Memory B cell (primary cell): ENCODE results near the gene PUS10.
"Not testable (repeated sequence)": the region's sequence is repeated elsewhere in the genome, so short reads cannot be mapped to it uniquely, and the experiment has no call there.

Experiments
- ATAC-seq: fragments of 150-1000 bp; cut with Tn5 transposase; 2 replicates; pipeline ENCODE4 v1.10.0; 2021; ENCODE audit warnings: low read depth, mild to moderate bottlenecking, moderate library complexity
- DNase-seq, 2 donors: peaks; one replicate each; pipeline ENCODE4 v3.0.0; 2022; ENCODE audit warnings: low spot score in 2 of 2
- H3K27ac Mint-ChIP-seq: one replicate; pipeline ENCODE4 v1.8.0; 2022; ENCODE audit warnings: mild to moderate bottlenecking, moderate library complexity, mixed read lengths
- H3K27me3 Mint-ChIP-seq: one replicate; pipeline ENCODE4 v1.8.0; 2022; ENCODE audit warnings: mixed read lengths
- H3K36me3 Mint-ChIP-seq: one replicate; pipeline ENCODE4 v1.8.0; 2022; ENCODE audit warnings: mild to moderate bottlenecking, mixed read lengths
- H3K4me1 Mint-ChIP-seq: one replicate; pipeline ENCODE4 v1.8.0; 2022; ENCODE audit warnings: mixed read lengths
- H3K4me3 Mint-ChIP-seq: one replicate; pipeline ENCODE4 v1.8.0; 2022; ENCODE audit warnings: mild to moderate bottlenecking, moderate library complexity, mixed read lengths
- H3K9me3 Mint-ChIP-seq: one replicate; pipeline ENCODE4 v1.8.0; 2022; ENCODE audit warnings: mixed read lengths

PUS10 gene, protein sequence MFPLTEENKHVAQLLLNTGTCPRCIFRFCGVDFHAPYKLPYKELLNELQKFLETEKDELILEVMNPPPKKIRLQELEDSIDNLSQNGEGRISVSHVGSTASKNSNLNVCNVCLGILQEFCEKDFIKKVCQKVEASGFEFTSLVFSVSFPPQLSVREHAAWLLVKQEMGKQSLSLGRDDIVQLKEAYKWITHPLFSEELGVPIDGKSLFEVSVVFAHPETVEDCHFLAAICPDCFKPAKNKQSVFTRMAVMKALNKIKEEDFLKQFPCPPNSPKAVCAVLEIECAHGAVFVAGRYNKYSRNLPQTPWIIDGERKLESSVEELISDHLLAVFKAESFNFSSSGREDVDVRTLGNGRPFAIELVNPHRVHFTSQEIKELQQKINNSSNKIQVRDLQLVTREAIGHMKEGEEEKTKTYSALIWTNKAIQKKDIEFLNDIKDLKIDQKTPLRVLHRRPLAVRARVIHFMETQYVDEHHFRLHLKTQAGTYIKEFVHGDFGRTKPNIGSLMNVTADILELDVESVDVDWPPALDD

DNA sequence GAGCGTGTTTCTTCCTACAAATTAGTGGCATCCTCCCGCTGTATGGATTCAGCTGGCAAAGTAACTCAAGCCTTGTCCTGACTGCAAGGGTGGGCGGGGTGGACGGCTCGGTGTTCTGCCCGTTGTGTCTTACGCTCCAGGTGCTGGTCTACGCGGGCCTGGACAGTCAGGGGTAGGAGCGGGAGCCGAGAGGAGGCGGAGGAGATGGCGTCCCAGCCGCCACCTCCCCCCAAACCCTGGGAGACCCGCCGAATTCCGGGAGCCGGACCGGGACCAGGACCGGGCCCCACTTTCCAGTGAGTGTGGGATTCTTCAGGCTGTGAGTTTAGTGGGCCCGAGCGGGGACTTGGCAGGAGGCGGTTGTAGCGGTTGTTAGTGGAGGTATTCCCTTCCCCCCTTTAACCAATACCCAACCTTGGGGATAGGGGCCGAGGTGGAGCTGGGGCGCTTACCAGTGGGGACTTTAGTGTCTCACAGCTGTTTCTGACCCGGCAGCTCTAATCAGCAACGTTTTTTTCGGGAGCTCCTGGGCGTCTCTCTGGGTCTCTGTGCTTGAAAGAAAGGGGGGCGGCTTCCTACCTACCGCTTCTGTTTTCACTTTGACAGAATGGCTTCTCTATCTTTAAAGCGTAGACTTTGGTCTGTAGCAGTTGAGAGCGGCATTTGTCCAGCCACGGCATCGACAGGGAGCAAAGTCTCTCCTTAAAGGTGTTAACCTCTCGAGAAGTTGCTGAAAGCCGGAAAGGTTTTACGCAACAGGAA lies at the start of gene PUS10, which contains the start of gene PEX13:
Gene PUS10 (minus strand): TSS at position 700 of the 762 bp plus-strand sequence. CDS start 6,365 bp downstream, outside the sequence.
Gene PEX13 (plus strand): TSS at position 165 of the 762 bp plus-strand sequence. CDS start 40 bp downstream, at position 205.
- Mint-ChIP-seq H3K9me3 (no peaks in the 10 kb centered on the region), H3K4me3 (peak within 1 kb of the TSS; percentile 100), H3K27me3 (no peaks in the 10 kb centered on the region), H3K27ac (peak within 1 kb of the TSS; percentile 93), H3K4me1 (peaks cover 10% of the 10 kb centered on the region), H3K36me3 (peaks cover 5% of the 10 kb centered on the region)
- DNase-seq (peak; percentile 18 to 64), ATAC-seq (peak; percentile 83)

DNA sequence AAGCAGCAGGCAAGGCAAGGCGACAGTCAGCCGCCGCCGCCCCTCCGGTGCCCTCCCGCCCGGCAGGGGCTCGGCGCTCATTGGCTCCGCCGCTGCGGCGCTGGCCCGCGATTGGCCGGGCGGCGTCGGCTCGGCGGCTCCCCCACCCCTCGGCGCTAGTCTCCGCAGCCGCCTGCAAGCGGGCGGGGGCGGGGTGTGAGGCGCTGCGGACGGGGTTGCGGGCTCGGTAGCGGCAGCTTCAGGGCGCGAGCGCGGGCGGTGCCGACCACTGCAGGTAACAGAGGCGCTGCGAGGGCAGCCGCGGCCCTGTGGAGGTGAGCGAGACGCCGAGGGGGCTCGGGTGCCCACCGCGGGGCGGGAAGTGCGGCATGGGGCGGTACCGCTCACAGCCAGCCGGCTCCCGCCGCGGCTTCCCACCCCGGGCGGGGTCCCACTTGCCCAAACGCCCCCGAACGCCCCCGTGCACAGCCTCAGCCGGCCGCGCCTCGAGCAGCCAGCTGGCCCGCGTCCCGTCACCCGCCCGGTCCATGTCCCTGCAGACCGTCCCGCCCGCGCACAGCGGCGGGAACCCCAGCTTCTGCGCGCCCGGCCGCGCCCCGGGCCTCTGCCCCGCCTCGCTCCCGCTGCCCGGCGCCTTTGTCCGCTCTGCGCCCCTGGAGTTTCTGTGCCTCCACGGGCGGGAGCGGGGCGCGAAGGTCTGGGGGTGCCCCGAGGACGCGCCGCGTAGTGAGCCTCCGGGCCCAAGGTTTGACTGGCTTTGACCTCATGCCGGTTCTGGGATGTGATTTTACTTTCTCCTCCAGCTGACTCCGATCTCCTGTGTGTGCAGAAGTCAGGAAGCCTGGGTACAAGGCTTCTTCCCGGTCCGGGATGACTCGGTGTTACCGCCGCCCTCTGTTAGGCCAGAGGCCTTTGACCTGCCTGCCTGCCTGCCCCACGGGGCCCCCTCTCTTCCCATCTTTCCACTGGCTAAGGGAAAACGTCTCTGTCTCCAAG lies 48.0 kb upstream of the PUS10 start, which contains the start of gene SANBR:
Gene SANBR (plus strand): TSS at position 158 of the 996 bp plus-strand sequence. CDS start 4,480 bp downstream, outside the sequence.
- Mint-ChIP-seq H3K4me3 (peak within 1 kb of the TSS; percentile 98), H3K9me3 (no peaks in the 10 kb centered on the region), H3K27ac (peak within 1 kb of the TSS; percentile 77), H3K4me1 (peaks cover 6% of the 10 kb centered on the region), H3K36me3 (no peaks in the 10 kb centered on the region), H3K27me3 (no peaks in the 10 kb centered on the region)
- ATAC-seq = peak; percentile 97
- peak; percentile 75 to 78 for DNase-seq

DNA sequence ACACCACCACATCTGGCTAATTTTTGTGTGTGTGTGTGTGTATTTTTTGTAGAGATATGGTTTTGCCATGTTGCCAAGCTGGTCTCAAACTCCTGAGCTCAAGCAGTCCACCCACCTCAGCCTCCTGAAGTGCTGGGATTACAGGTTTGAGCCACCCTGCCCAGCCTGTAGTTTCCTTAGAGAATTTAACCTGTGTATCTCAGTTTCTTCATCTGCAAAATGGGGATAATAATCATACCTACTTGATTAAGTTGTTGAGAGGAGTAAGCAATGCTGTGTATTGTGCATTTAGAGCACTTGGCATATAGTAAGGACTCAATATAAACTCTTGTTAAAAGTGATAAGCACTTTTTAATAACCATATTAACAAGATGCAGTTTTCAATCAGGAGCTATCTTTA lies 41.3 kb upstream of the PUS10 start:
- peaks cover 5% of the 10 kb centered on the region for H3K36me3 Mint-ChIP-seq
- H3K27ac Mint-ChIP-seq = no peak overlapping the region
- no peak for ATAC-seq
- peaks cover 2% of the 10 kb centered on the region for H3K4me1 Mint-ChIP-seq
- H3K4me3 Mint-ChIP-seq = no peak overlapping the region
- no peaks in the 10 kb centered on the region for H3K9me3 Mint-ChIP-seq
- no peaks in the 10 kb centered on the region for H3K27me3 Mint-ChIP-seq
- no peak for DNase-seq

DNA sequence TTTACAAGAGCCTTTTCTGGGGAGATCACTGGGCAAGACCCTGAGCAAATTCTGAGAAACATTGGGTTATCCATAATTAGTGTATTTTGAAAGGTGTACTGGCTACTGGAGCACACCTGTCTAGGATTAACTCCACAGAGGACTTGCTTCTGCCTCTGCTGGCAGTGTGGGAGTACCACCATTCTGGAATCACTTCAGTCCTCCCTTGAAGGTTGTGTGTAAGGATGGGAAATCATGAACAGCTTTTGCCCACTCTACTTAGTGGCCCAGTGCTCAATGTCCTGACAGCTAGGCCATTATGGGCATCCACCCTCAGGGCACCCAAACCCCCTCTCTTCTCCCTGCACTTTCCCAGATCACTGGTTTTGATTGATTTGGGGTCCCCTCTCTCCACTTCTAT lies 39.5 kb upstream of the PUS10 start:
- H3K27me3 Mint-ChIP-seq = no peaks in the 10 kb centered on the region
- H3K4me1 Mint-ChIP-seq = peaks cover 2% of the 10 kb centered on the region
- ATAC-seq (no peak), DNase-seq (no peak)
- peaks cover 5% of the 10 kb centered on the region for H3K36me3 Mint-ChIP-seq
- no peaks in the 10 kb centered on the region for H3K9me3 Mint-ChIP-seq
- no peak overlapping the region for H3K4me3 Mint-ChIP-seq
- no peak overlapping the region for H3K27ac Mint-ChIP-seq

DNA sequence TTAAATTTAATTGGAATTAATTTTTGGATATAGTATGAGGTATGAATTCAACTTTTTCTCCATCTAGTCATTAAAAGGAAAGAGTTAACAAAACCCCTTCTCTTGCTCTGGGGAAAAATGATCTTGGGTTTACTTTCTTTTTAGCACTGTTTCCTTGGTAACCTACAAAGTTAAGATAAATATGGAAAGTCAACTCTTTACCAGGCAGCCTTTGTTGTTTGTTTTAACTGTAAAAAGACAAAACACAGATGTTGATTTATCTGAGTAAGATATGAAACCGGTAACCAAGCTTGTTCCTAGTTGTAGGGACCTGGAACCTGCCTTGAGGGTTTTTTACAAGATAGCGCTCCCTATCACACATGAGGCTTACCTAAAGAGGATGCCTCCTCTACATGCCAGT lies 37.5 kb upstream of the PUS10 start:
- Mint-ChIP-seq H3K4me1 (no peaks in the 10 kb centered on the region), H3K4me3 (no peak overlapping the region), H3K36me3 (peaks cover 5% of the 10 kb centered on the region), H3K27me3 (no peaks in the 10 kb centered on the region), H3K9me3 (no peaks in the 10 kb centered on the region), H3K27ac (no peak overlapping the region)
- no peak for DNase-seq
- ATAC-seq = no peak

DNA sequence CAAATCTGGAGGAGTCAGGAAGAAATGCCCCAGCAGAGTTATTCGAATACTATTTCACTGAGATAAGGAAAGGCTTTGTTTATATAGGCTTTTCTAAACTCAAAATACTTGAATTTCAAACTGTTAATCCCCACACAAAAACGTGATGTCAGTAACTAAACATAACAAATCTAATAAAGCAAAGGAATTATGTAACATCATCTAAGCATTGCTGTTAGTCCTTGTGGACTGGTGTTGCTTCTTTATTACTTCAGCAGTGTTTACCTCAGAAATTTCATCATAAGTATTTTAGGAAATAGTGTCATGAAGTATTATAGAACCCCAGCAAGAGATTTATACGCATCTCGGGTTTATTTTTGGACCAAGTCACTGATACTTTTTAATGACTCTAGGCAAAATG lies 27.9 kb upstream of the PUS10 start:
- H3K9me3 Mint-ChIP-seq = no peaks in the 10 kb centered on the region
- H3K27me3 Mint-ChIP-seq = no peaks in the 10 kb centered on the region
- ATAC-seq (no peak), DNase-seq (no peak)
- H3K36me3 Mint-ChIP-seq = peaks cover 12% of the 10 kb centered on the region
- peaks cover 10% of the 10 kb centered on the region for H3K4me1 Mint-ChIP-seq
- H3K27ac Mint-ChIP-seq = no peak overlapping the region
- H3K4me3 Mint-ChIP-seq = no peak overlapping the region

DNA sequence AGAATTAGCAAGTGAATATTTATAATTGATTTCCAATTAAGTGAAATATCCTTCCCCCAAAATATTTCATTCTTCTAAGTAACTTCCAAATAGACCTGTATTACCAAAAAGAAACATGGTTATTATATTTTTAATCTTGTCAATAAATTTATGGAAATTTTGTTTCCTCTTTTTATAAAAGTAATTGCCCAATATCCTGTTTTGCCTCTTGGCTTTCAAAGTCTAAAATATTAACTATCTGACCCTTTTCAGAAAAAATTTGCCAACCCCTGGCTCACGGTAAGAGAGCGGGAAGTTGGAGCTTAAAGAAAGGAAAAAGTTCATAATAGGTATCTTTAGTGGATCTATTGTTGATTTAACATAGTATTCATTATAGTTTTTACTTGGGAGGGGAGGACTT lies 27.2 kb upstream of the PUS10 start:
- H3K4me1 Mint-ChIP-seq = peaks cover 12% of the 10 kb centered on the region
- ATAC-seq (no peak), DNase-seq (no peak)
- H3K9me3 Mint-ChIP-seq = no peaks in the 10 kb centered on the region
- no peaks in the 10 kb centered on the region for H3K27me3 Mint-ChIP-seq
- peaks cover 12% of the 10 kb centered on the region for H3K36me3 Mint-ChIP-seq
- H3K4me3 Mint-ChIP-seq = no peak overlapping the region
- no peak overlapping the region for H3K27ac Mint-ChIP-seq

DNA sequence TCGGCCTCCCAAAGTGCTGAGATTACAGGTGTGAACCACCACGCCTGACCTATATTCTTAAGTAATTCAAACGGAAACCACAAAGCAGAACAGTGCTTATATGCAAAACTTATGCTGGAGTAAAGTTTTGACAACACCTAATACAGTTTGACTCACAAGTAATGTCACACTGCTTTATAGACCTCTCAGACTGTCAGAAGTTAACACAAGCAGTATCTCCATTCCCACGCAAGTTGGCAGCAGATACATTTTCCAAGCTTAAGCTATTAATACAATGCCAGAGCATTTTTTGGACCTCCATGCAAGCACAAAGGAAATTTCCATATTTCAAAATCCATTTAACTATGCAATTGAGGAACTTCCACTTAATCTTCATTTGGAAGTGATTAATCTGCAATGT lies 26.6 kb upstream of the PUS10 start:
- no peaks in the 10 kb centered on the region for H3K27me3 Mint-ChIP-seq
- DNase-seq = peak in 1 of 2 donors; percentile 8
- peaks cover 12% of the 10 kb centered on the region for H3K4me1 Mint-ChIP-seq
- H3K27ac Mint-ChIP-seq = peak overlapping the region; percentile 58
- H3K9me3 Mint-ChIP-seq = no peaks in the 10 kb centered on the region
- H3K36me3 Mint-ChIP-seq = peaks cover 12% of the 10 kb centered on the region
- peak overlapping the region; percentile 6 for H3K4me3 Mint-ChIP-seq
- ATAC-seq = peak; percentile 94

DNA sequence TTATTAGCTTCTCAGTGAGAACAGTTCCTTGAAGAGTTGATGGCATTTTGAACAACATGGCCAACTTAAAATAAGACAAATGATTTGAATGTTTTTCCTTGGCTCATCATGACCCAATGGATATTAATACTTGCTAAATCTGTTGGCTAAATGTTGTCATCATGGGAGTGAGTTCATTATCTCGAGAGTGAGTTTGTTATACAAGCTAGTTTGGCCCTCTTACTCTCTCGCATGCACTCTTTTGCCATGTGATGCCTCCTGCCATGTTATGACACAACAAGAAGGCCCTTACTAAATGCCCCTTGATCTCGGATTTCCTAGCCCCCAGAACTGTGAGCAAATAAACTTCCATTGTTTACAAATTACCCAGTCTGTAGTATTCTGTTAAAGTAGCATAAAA lies 24.8 kb upstream of the PUS10 start:
- no peak overlapping the region for H3K27ac Mint-ChIP-seq
- H3K9me3 Mint-ChIP-seq = no peaks in the 10 kb centered on the region
- no peak for ATAC-seq
- H3K36me3 Mint-ChIP-seq = peaks cover 12% of the 10 kb centered on the region
- no peak for DNase-seq
- no peaks in the 10 kb centered on the region for H3K27me3 Mint-ChIP-seq
- H3K4me3 Mint-ChIP-seq = no peak overlapping the region
- H3K4me1 Mint-ChIP-seq = peaks cover 12% of the 10 kb centered on the region

DNA sequence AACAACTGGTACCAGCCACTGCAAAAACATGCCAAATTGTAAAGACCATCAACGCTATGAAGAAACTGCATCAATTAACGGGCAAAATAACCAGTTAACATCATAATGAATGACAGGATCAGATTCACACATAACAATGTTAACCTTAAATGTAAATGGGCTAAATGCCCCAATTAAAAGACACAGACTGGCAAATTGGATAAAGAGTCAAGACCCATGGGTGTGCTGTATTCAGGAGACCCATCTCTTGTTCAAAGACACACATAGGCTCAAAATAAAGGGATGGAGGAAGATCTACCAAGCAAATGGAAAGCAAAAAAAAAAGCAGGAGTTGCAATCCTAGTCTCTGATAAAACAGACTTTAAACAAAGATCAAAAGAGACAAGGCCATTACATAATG lies 18.6 kb upstream of the PUS10 start:
- H3K4me1 Mint-ChIP-seq = peaks cover 12% of the 10 kb centered on the region
- not testable (repeated sequence) for H3K27ac Mint-ChIP-seq, H3K27me3 Mint-ChIP-seq, ATAC-seq, H3K4me3 Mint-ChIP-seq, DNase-seq, H3K9me3 Mint-ChIP-seq
- H3K36me3 Mint-ChIP-seq = peaks cover 20% of the 10 kb centered on the region

DNA sequence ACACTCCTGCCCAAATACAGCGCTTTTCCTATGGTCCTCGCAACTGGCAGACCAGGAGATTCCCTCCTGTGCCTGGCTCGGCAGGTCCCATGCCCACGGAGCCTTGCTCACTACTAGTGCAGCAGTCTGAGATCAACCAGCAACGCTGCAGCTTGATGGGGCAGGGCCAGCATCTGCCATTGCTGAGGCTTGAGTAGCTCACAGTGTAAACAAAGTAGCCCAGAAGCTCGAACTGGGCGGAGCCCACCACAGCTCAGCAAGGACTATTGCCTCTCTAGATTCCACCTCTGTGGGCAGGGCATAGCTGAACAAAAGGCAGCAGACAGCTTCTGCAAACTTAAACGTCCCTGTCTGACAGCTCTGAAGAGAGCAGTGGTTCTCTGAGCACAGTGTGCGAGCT lies 16.5 kb upstream of the PUS10 start:
- not testable (repeated sequence) for ATAC-seq, H3K27ac Mint-ChIP-seq, H3K4me1 Mint-ChIP-seq, DNase-seq, H3K4me3 Mint-ChIP-seq, H3K27me3 Mint-ChIP-seq, H3K9me3 Mint-ChIP-seq
- H3K36me3 Mint-ChIP-seq = peaks cover 17% of the 10 kb centered on the region

DNA sequence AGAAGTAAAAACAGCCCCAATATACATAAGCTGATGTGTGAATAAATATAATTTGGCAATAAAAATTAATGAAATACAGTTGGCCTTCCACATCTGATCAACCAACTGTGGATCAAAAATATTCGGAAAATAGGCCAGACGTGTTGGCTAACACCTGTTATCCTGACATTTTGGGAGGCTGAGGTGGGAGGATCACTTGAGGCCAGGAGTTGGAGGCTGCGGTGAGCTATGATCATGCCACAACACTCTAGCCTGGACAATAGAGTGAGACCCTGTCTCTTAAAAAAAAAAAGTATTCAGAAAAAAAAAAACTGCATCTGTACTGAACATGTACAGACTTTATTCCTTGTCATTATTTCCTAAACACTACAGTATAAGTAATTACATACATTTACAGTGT lies 11.5 kb upstream of the PUS10 start:
- H3K27ac Mint-ChIP-seq = no peak overlapping the region
- DNase-seq (no peak), ATAC-seq (no peak)
- H3K4me1 Mint-ChIP-seq = peaks cover 7% of the 10 kb centered on the region
- H3K4me3 Mint-ChIP-seq = no peak overlapping the region
- peaks cover 18% of the 10 kb centered on the region for H3K36me3 Mint-ChIP-seq
- H3K9me3 Mint-ChIP-seq = no peaks in the 10 kb centered on the region
- H3K27me3 Mint-ChIP-seq = no peaks in the 10 kb centered on the region

DNA sequence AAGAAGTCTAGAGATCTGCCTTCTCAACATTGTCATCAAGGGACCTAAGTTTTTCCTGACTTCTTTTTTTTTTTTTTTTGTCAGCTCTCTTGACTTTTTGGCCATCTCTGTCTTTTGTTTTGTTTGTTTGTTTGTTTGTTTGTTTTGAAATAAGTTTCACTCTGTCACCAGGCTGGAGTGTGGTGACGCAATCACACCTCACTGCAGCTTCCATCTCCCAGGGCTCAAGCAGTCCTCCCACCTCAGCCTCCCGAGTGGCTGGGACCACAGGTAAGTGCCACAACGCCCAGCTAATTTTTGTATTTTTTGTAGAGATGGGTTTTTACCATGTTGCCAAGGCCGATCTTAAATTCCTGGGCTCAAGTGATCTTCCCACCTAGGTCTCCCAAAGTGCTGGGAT lies 5.6 kb upstream of the PUS10 start:
- Mint-ChIP-seq H3K36me3 (peaks cover 19% of the 10 kb centered on the region), H3K4me3 (no peak overlapping the region), H3K9me3 (no peaks in the 10 kb centered on the region), H3K27ac (no peak overlapping the region), H3K4me1 (peaks cover 19% of the 10 kb centered on the region), H3K27me3 (no peaks in the 10 kb centered on the region)
- DNase-seq (no peak), ATAC-seq (no peak)
